AG04449 (cell line): ENCODE results near the gene ATP13A5.

Source experiments
- CTCF ChIA-PET: fragments of 350-600 bp; formaldehyde crosslinking; extraction: SDS; loops from one replicate; lab custom pipeline; 2021; ENCODE audit warnings: antibody characterized with exemption; lab: Yijun Ruan, JAX
- POLR2A ChIA-PET: fragments of 400-600, 350-600 bp; formaldehyde crosslinking; extraction: SDS; loops from one replicate; lab custom pipeline; 2020; ENCODE audit warnings: antibody characterized with exemption, inconsistent platforms; lab: Yijun Ruan, JAX
- DNase-seq: peaks from one replicate; pipeline ENCODE4 v3.0.0-alpha.2; 2010; ENCODE audit warnings: low read depth, low spot score
- H3K4me3 ChIP-seq: 2 replicates; pipeline ENCODE4 v1.5.1; 2011; ENCODE audit warnings: low read depth, mild to moderate bottlenecking, control low read depth, low read length
- CTCF ChIP-seq: IDR thresholded peaks from one replicate; pipeline ENCODE4 v1.5.1; 2011; ENCODE audit warnings: mild to moderate bottlenecking, moderate library complexity, low read length, control low read depth, inconsistent platforms; ENCODE audit not compliant: insufficient read depth; ENCODE audit errors: missing control alignments

Gene ATP13A5

GRCh38 chr3:193400304-193400703, 21.8 kb upstream of the ATP13A5 start:
- no peak for DNase-seq
- TF ChIP-seq CTCF: no peak

GRCh38 chr3:193396451-193397244, 18.1 kb upstream of the ATP13A5 start:
- CTCF ChIA-PET: no interaction called here
- POLR2A ChIA-PET: no interaction called here
- no peak overlapping the region for H3K4me3 ChIP-seq
- TF ChIP-seq CTCF: no peak
- DNase-seq: no peak

More at GRCh38 chr3:193400304-193400703, 21.8 kb upstream of the ATP13A5 start:
- H3K4me3 ChIP-seq: no peak overlapping the region
- ChIA-PET CTCF (no interaction called here), POLR2A (no interaction called here)

GRCh38 chr3:193391902-193392301, 13.3 kb upstream of the ATP13A5 start:
- no peak for TF ChIP-seq CTCF
- CTCF ChIA-PET: no interaction called here
- DNase-seq: no peak
- POLR2A ChIA-PET: no interaction called here
- no peak overlapping the region for H3K4me3 ChIP-seq

GRCh38 chr3:193389335-193389734, 10.8 kb upstream of the ATP13A5 start:
- ChIA-PET CTCF (no interaction called here), POLR2A (no interaction called here)
- DNase-seq: no peak
- no peak overlapping the region for H3K4me3 ChIP-seq
- no peak for TF ChIP-seq CTCF

GRCh38 chr3:193388361-193388760, 9.8 kb upstream of the ATP13A5 start:
- no peak for DNase-seq
- no peak overlapping the region for H3K4me3 ChIP-seq
- no peak for TF ChIP-seq CTCF
- POLR2A ChIA-PET: no interaction called here
- CTCF ChIA-PET: no interaction called here

- no peak for TF ChIP-seq CTCF
- no peak for DNase-seq
- no peak overlapping the region for H3K4me3 ChIP-seq
- CTCF ChIA-PET: no interaction called here
- POLR2A ChIA-PET: no interaction called here
These were observed 9.0 kb upstream of the ATP13A5 start for GRCh38 chr3:193387596-193387995.
